OCI-LY3 (cell line): ENCODE data around the gene KLHL40.

ENCODE experiments used
- CTCF ChIP-seq: fragments of 200-600, 300-600 bp; sonication (generic); IDR thresholded peaks from 2 replicates; pipeline ENCODE4 v1.5.1; 2014; ENCODE audit warnings: antibody characterized with exemption, low read length, low read depth
- EZH2phosphoT487 ChIP-seq: fragments of 200-600 bp; shearing (Covaris generic); IDR thresholded peaks from 2 replicates; pipeline ENCODE4 v1.6.1; 2018; ENCODE audit warnings: antibody characterized with exemption, mixed run types, low read depth

- no peak for TF ChIP-seq CTCF
- no peak for TF ChIP-seq EZH2phosphoT487
These were observed 46.3 kb downstream of the KLHL40 start for GRCh38 chr3:42731476-42732195.
